GM21423 (cell line): Measurements from ENCODE around the gene TNKS1BP1.

ENCODE experiments used
- ATAC-seq: cut with Tn5 transposase; IDR thresholded peaks from one replicate; pipeline ENCODE4 v1.9.1; 2021; ENCODE audit warnings: mild to moderate bottlenecking, moderate library complexity; ENCODE audit not compliant: unreplicated experiment

The TNKS1BP1 gene

GRCh38 chr11:57263351-57263750, 61.4 kb downstream of the TNKS1BP1 start:
- ATAC-seq: no peak

DNA sequence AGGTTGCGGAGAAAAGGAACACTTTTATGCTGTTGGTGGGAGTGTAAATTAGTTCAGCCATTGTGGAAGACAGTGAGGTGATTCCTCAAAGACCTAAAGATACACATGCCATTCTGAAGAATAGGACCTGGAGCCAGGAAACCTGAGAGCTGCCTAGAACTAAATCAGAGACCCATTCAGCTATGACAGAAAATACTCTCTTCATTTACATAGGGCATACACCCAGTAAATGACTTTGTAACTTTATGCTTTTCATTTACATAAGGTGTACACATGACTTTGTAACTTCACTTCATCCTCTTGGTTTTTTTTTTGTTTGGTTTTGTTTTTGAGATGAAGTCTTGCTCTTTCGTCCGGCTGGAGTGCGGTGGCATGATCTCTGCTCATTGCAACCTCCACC, 62.6 kb downstream of the TNKS1BP1 start:
- ATAC-seq: no peak

DNA sequence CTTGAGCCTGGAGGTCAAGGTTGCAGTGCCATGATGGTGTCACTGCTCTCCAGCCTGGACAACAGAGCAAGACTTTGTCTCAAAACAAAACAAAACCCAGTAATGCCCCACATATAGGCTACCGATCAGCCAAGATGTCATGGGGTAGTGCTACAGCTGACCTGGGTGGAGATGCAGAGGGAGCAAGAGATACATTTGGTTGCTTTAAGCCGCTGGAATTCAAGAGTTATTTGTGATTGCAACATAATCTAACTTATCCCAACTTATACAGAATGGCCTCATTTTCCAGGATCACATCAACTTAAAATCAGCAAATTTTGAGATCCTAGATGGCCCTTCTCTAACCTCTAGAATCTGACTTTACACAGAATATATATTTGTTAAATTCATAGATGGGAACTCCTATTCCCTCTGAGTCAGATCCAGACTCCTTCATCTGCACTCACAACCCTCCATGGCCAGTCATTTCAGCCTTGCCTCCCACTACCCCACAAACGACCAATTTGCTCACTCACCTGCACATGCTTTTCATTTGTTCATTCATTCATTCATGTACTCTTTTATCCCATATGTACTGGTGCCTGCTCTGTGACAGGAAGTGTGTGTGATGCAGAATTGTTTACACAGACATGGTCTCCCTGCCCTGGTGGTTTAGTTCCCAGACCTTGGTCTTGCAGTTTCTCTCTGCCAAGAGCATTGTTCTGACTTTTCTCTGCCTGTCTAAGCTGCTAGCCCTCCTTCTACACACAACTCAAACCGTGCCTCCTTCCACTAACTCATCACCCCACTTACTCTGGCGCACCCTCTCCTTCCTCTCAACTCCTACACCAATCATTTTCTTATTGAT, 63.6 kb downstream of the TNKS1BP1 start:
- ATAC-seq: no peak

- ATAC-seq: no peak
Measured at GRCh38 chr11:57256119-57256518, 68.6 kb downstream of the TNKS1BP1 start.

- ATAC-seq: no peak
Measured at GRCh38 chr11:57255618-57256017, 69.1 kb downstream of the TNKS1BP1 start.

GRCh38 chr11:57254631-57255030, 70.1 kb downstream of the TNKS1BP1 start:
- ATAC-seq: no peak

DNA sequence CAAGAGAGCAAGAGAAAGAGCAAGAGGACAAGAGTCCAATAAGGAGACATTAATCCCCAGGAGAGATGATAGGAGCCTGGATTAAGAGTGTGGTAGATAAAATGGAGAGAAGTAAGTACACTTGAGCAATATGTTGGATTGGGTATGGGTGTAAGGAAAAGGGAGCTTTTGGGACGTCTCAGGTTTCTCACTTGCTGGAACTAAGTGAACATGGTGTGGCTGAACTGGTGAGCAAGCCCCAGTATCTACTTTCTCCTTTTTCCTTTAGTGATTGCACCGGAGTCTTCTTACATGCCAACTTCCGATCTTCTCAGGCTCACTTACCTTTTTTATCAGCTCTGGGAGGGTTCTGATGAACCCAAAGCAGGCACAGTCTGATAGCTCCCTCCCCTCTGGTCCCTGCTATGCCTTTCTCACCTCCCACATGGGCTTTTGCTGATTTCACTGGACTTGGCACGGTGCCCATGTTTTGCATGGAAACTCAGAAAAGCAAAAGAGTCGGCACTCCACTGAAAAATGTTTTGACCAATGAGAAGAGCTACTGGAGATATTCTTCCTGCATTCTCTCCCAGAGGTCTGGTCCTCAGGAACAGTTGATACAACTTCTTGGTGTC, 73.2 kb downstream of the TNKS1BP1 start:
- ATAC-seq: no peak

DNA sequence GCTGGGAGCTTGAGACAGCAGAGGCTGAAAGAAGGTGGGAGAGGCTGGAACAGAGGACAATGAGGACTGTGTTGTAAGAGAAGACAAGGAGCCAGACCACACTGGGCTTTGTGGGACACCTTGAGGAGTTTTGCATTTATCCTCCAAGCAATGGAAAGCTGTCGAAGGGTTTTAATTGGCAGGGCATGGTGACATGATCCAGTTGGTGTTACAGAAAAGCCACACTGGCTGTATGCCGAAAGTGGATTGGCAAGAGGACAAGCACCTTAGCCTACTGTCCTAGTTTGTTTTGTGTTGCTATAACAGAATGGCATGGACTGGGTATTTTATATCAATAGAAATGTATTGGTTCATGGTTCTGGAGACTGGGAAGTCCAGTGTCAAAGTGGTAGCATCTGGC, 73.7 kb downstream of the TNKS1BP1 start:
- ATAC-seq: no peak
